ENCODE results near the gene FLNC. TPM values are rescaled to one million over a fixed set of nuclear protein-coding genes. Genes with fewer than 3 reads are reported as not detected.

Gene FLNC
- total and polyA plus RNA-seq, 5 donors from 2014 or later = not detected

DNA sequence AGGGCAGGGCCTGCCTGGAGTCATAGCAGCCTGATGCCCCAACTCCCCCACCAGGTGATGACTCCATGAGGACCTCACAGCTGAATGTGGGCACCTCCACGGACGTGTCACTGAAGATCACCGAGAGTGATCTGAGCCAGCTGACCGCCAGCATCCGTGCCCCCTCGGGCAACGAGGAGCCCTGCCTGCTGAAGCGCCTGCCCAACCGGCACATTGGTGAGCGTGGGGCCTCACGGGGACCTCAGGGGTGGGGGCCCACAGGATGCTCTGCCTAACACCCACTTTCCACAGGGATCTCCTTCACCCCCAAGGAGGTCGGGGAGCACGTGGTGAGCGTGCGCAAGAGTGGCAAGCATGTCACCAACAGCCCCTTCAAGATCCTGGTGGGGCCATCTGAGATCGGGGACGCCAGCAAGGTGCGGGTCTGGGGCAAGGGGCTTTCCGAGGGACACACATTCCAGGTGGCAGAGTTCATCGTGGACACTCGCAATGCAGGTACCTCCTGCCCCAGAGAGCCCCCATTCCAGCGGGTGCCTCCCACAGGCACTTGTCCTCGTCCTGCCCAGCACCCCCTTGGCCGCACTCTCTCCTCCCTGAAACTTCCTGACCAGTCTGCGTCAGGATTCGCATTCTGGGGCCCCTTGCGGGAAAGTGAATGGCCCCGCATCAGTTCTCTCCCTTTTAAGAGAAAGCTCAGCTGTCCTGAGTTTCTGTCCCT is 22.5 kb downstream of the FLNC start:
- Histone ChIP-seq H3K27me3 (ENCODE audit: control insufficient read depth, insufficient read depth, low read length) (no peaks in the 10 kb centered on the region), H3K9me3 (ENCODE audit: control insufficient read depth in 2 of 2, low read length in 2 of 2) (no peaks in the 10 kb centered on the region), H3K4me3 (ENCODE audit: low read depth, low read length) (no peak overlapping the region), H3K27ac (ENCODE audit: insufficient read depth, low read length, poor library complexity, severe bottlenecking) (no peak overlapping the region), H3K4me1 (ENCODE audit: control insufficient read depth, insufficient read depth, low read length, poor library complexity, severe bottlenecking) (no peaks in the 10 kb centered on the region), H3K36me3 (ENCODE audit: control insufficient read depth, insufficient read depth, low read length) (no peaks in the 10 kb centered on the region)
- DNase-seq = no peak
- Mint-ChIP-seq H3K27me3 (no peaks in the 10 kb centered on the region), H3K36me3 (no peaks in the 10 kb centered on the region), H3K9me3 (no peaks in the 10 kb centered on the region), H3K27ac (no peak overlapping the region), H3K4me3 (no peak overlapping the region), H3K4me1 (no peaks in the 10 kb centered on the region)
- ATAC-seq (ENCODE audit: low read depth in 2 of 2) = no peak

GRCh38 chr7:128853799-128854198 is 23.6 kb downstream of the FLNC start:
- Histone ChIP-seq H3K4me1 (ENCODE audit: control insufficient read depth, insufficient read depth, low read length, poor library complexity, severe bottlenecking) (no peaks in the 10 kb centered on the region), H3K4me3 (ENCODE audit: low read depth, low read length) (no peak overlapping the region), H3K27me3 (ENCODE audit: control insufficient read depth, insufficient read depth, low read length) (no peaks in the 10 kb centered on the region), H3K27ac (ENCODE audit: insufficient read depth, low read length, poor library complexity, severe bottlenecking) (no peak overlapping the region), H3K36me3 (ENCODE audit: control insufficient read depth, insufficient read depth, low read length) (no peaks in the 10 kb centered on the region), H3K9me3 (ENCODE audit: control insufficient read depth in 2 of 2, low read length in 2 of 2) (no peaks in the 10 kb centered on the region)
- Mint-ChIP-seq H3K4me1 (no peaks in the 10 kb centered on the region), H3K36me3 (no peaks in the 10 kb centered on the region), H3K9me3 (no peaks in the 10 kb centered on the region), H3K27ac (no peak overlapping the region), H3K27me3 (no peaks in the 10 kb centered on the region), H3K4me3 (no peak overlapping the region)
- no peak for ATAC-seq (ENCODE audit: low read depth in 2 of 2)
- DNase-seq = no peak

DNA sequence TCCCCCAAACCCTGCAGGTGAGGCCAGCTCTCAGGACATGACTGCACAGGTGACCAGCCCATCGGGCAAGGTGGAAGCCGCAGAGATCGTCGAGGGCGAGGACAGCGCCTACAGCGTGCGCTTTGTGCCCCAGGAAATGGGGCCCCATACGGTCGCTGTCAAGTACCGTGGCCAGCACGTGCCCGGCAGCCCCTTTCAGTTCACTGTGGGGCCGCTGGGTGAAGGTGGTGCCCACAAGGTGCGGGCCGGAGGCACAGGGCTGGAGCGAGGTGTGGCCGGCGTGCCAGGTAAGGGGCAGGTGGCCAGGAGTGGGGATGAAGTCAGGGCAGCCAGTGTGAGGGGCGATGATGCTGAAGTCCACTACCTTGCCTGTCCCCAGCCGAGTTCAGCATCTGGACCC is 24.2 kb downstream of the FLNC start:
- Histone ChIP-seq H3K4me1 (ENCODE audit: control insufficient read depth, insufficient read depth, low read length, poor library complexity, severe bottlenecking) (no peaks in the 10 kb centered on the region), H3K4me3 (ENCODE audit: low read depth, low read length) (no peak overlapping the region), H3K36me3 (ENCODE audit: control insufficient read depth, insufficient read depth, low read length) (no peaks in the 10 kb centered on the region), H3K9me3 (ENCODE audit: control insufficient read depth in 2 of 2, low read length in 2 of 2) (no peaks in the 10 kb centered on the region), H3K27ac (ENCODE audit: insufficient read depth, low read length, poor library complexity, severe bottlenecking) (no peak overlapping the region), H3K27me3 (ENCODE audit: control insufficient read depth, insufficient read depth, low read length) (no peaks in the 10 kb centered on the region)
- Mint-ChIP-seq H3K27ac (no peak overlapping the region), H3K4me3 (no peak overlapping the region), H3K4me1 (no peaks in the 10 kb centered on the region), H3K36me3 (no peaks in the 10 kb centered on the region), H3K9me3 (no peaks in the 10 kb centered on the region), H3K27me3 (no peaks in the 10 kb centered on the region)
- no peak for DNase-seq
- no peak for ATAC-seq (ENCODE audit: low read depth in 2 of 2)

GRCh38 chr7:128855559-128855958 is 25.4 kb downstream of the FLNC start:
- Histone ChIP-seq H3K4me3 (ENCODE audit: low read depth, low read length) (no peak overlapping the region), H3K27ac (ENCODE audit: insufficient read depth, low read length, poor library complexity, severe bottlenecking) (no peak overlapping the region), H3K9me3 (ENCODE audit: control insufficient read depth in 2 of 2, low read length in 2 of 2) (no peaks in the 10 kb centered on the region), H3K4me1 (ENCODE audit: control insufficient read depth, insufficient read depth, low read length, poor library complexity, severe bottlenecking) (no peaks in the 10 kb centered on the region), H3K36me3 (ENCODE audit: control insufficient read depth, insufficient read depth, low read length) (no peaks in the 10 kb centered on the region), H3K27me3 (ENCODE audit: control insufficient read depth, insufficient read depth, low read length) (no peaks in the 10 kb centered on the region)
- ATAC-seq (ENCODE audit: low read depth in 2 of 2) (no peak), DNase-seq (no peak)
- Mint-ChIP-seq H3K9me3 (peaks cover 0 to 2% (median 0%) of the 10 kb centered on the region in 7 donors), H3K27me3 (no peaks in the 10 kb centered on the region), H3K4me3 (peak overlapping the region in 1 of 4 donors; percentile 22), H3K4me1 (peaks cover 0 to 2% (median 0%) of the 10 kb centered on the region in 4 donors), H3K27ac (no peak overlapping the region), H3K36me3 (no peaks in the 10 kb centered on the region)

- H3K36me3 Mint-ChIP-seq = no peaks in the 10 kb centered on the region
- DNase-seq (no peak), ATAC-seq (ENCODE audit: low read depth in 2 of 2) (no peak)
Observed at GRCh38 chr7:128856001-128856718, 26.0 kb downstream of the FLNC start.

GRCh38 chr7:128858380-128859231 is 28.4 kb downstream of the FLNC start:
- DNase-seq = no peak
- Histone ChIP-seq H3K36me3 (ENCODE audit: control insufficient read depth, insufficient read depth, low read length) (no peaks in the 10 kb centered on the region), H3K4me1 (ENCODE audit: control insufficient read depth, insufficient read depth, low read length, poor library complexity, severe bottlenecking) (peaks cover 9% of the 10 kb centered on the region), H3K27ac (ENCODE audit: insufficient read depth, low read length, poor library complexity, severe bottlenecking) (no peak overlapping the region), H3K4me3 (ENCODE audit: low read depth, low read length) (no peak overlapping the region), H3K27me3 (ENCODE audit: control insufficient read depth, insufficient read depth, low read length) (no peaks in the 10 kb centered on the region), H3K9me3 (ENCODE audit: control insufficient read depth in 2 of 2, low read length in 2 of 2) (no peaks in the 10 kb centered on the region)
- Mint-ChIP-seq H3K4me3 (no peak overlapping the region), H3K4me1 (peaks cover 0 to 12% (median 8%) of the 10 kb centered on the region in 4 donors), H3K27me3 (peaks cover 8% of the 10 kb centered on the region), H3K27ac (no peak overlapping the region), H3K9me3 (peaks cover 0 to 2% (median 0%) of the 10 kb centered on the region in 7 donors), H3K36me3 (no peaks in the 10 kb centered on the region)
- no peak for ATAC-seq (ENCODE audit: low read depth in 2 of 2)

More at GRCh38 chr7:128856001-128856718, 26.0 kb downstream of the FLNC start:
- no peak overlapping the region for H3K4me3 Mint-ChIP-seq
- no peak overlapping the region for H3K27ac Mint-ChIP-seq
- no peaks in the 10 kb centered on the region for H3K36me3 ChIP-seq (ENCODE audit: control insufficient read depth, insufficient read depth, low read length)
- no peak overlapping the region for H3K4me3 ChIP-seq (ENCODE audit: low read depth, low read length)
- no peaks in the 10 kb centered on the region for H3K27me3 ChIP-seq (ENCODE audit: control insufficient read depth, insufficient read depth, low read length)
- no peaks in the 10 kb centered on the region for H3K9me3 ChIP-seq (ENCODE audit: control insufficient read depth in 2 of 2, low read length in 2 of 2)
- H3K27ac ChIP-seq (ENCODE audit: insufficient read depth, low read length, poor library complexity, severe bottlenecking) = no peak overlapping the region
- peaks cover 5% of the 10 kb centered on the region for H3K27me3 Mint-ChIP-seq
- peaks cover 0 to 2% (median 0%) of the 10 kb centered on the region in 7 donors for H3K9me3 Mint-ChIP-seq
- H3K4me1 ChIP-seq (ENCODE audit: control insufficient read depth, insufficient read depth, low read length, poor library complexity, severe bottlenecking) = no peaks in the 10 kb centered on the region
- H3K4me1 Mint-ChIP-seq = peaks cover 0 to 2% (median 0%) of the 10 kb centered on the region in 4 donors

DNA sequence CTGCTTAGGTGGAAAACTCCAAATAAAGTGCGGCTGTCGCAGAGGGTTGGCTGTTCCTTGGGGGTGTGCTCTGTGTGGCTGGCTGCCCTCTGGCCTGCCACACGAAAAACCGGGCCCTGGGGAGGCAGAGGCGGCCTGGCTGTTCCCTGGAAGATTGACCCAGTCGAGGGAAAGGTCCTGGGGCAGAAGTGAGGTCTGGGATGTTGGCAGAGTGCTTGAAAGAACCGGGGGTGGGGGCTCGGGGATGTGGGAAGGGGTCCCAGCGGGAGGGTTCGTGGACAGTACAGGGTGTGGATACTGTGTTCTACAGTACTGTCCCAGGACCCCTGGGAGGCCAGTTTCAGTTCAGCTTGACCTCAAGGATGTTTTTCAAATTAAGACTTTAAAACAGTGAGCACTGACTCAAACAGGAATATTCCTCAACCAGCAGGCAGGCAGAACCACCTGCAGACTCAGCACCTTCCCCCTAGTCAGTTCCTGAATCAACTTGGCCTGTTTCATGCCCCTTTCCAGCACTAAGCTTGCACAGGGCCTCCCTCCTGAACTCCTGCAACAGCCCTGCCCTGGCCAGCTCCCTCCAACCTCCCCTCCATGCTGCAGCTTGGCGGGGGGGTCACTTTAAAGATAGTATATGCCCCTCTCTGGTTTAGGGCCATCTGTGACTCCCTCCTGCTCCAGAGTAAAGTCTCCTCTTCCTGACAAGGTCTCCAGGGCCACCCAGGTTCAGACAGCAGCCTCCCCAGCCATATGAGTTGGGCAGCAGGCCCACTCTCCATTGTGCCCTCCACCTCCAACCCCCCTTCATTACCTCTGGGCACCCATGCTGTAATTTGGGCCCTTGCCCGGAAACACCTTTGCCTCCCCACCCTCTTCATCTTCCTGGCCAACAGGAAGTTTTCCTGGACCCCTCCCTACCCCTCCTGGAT is 29.3 kb downstream of the FLNC start:
- Histone ChIP-seq H3K27ac (ENCODE audit: insufficient read depth, low read length, poor library complexity, severe bottlenecking) (no peak overlapping the region), H3K9me3 (ENCODE audit: control insufficient read depth in 2 of 2, low read length in 2 of 2) (no peaks in the 10 kb centered on the region), H3K27me3 (ENCODE audit: control insufficient read depth, insufficient read depth, low read length) (no peaks in the 10 kb centered on the region), H3K4me3 (ENCODE audit: low read depth, low read length) (no peak overlapping the region), H3K36me3 (ENCODE audit: control insufficient read depth, insufficient read depth, low read length) (no peaks in the 10 kb centered on the region), H3K4me1 (ENCODE audit: control insufficient read depth, insufficient read depth, low read length, poor library complexity, severe bottlenecking) (peaks cover 18% of the 10 kb centered on the region)
- H3K9me3 Mint-ChIP-seq = peaks cover 0 to 2% (median 0%) of the 10 kb centered on the region in 7 donors
- H3K36me3 Mint-ChIP-seq = no peaks in the 10 kb centered on the region
- H3K27me3 Mint-ChIP-seq = peaks cover 10% of the 10 kb centered on the region
- no peak for ATAC-seq (ENCODE audit: low read depth in 2 of 2)
- peaks cover 0 to 17% (median 11%) of the 10 kb centered on the region in 4 donors for H3K4me1 Mint-ChIP-seq
- H3K27ac Mint-ChIP-seq = no peak overlapping the region
- H3K4me3 Mint-ChIP-seq = peak overlapping the region in 1 of 4 donors; percentile 62
- no peak for DNase-seq

Data from CD4-positive, CD25-positive, alpha-beta regulatory T cell (primary cell).